Ishikawa (cell line): ENCODE results near the gene COG1.

ENCODE experiments used
- CEBPB ChIP-seq: IDR thresholded peaks from 2 replicates; pipeline ENCODE4 v1.6.1; 2012
- CREB1 ChIP-seq: IDR thresholded peaks from 2 replicates; pipeline ENCODE4 v1.6.1; 2012; ENCODE audit warnings: low read depth
- EGR1 ChIP-seq: IDR thresholded peaks from 2 replicates; pipeline ENCODE4 v1.6.1; 2012
- EP300 ChIP-seq: IDR thresholded peaks from 2 replicates; pipeline ENCODE4 v1.6.1; 2012; ENCODE audit warnings: borderline replicate concordance
- FOXM1 ChIP-seq: IDR thresholded peaks from 2 replicates; pipeline ENCODE4 v1.6.1; 2012; ENCODE audit warnings: low read depth, borderline replicate concordance
- MAX ChIP-seq: IDR thresholded peaks from 2 replicates; pipeline ENCODE4 v1.6.1; 2012
- NFIC ChIP-seq: IDR thresholded peaks from 2 replicates; pipeline ENCODE4 v1.6.1; 2012
- RAD21 ChIP-seq: IDR thresholded peaks from 2 replicates; pipeline ENCODE4 v1.6.1; 2012; ENCODE audit warnings: low read depth
- TAF1 ChIP-seq: IDR thresholded peaks from 2 replicates; pipeline ENCODE4 v1.6.1; 2012; ENCODE audit warnings: low read depth, mild to moderate bottlenecking
- TCF12 ChIP-seq: IDR thresholded peaks from 2 replicates; pipeline ENCODE4 v1.6.1; 2012; ENCODE audit warnings: low read depth
- TEAD4 ChIP-seq: IDR thresholded peaks from 2 replicates; pipeline ENCODE4 v1.6.1; 2012
- USF1 ChIP-seq: IDR thresholded peaks from 2 replicates; pipeline ENCODE4 v1.6.1; 2012
- YY1 ChIP-seq: IDR thresholded peaks from 2 replicates; pipeline ENCODE4 v1.6.1; 2012; ENCODE audit warnings: low read depth
- ZBTB7A ChIP-seq: IDR thresholded peaks from 2 replicates; pipeline ENCODE4 v1.6.1; 2012; ENCODE audit warnings: low read depth
- TF ChIP-seq, protein P1 (sequence below): IDR thresholded peaks from 2 replicates; pipeline ENCODE4 v1.6.1; 2012; ENCODE audit warnings: low read depth, mild to moderate bottlenecking

Gene COG1

GRCh38 chr17:73231841-73232586 is 39.2 kb downstream of the COG1 start:
- TF ChIP-seq CEBPB, result no peak
- TF ChIP-seq TCF12, result peak; percentile 66
- no peak for TF ChIP-seq TEAD4
- TF ChIP-seq CREB1, result no peak
- peak; percentile 22; the same call in 1 of the 2 replicates for TF ChIP-seq EGR1
- no peak; the same call in 1 of the 2 replicates for TF ChIP-seq MAX
- peak; percentile 61 for TF ChIP-seq YY1
- peak; percentile 66; the same call in 1 of the 2 replicates for TF ChIP-seq ZBTB7A
- TF ChIP-seq EP300, result no peak; the same call in 1 of the 2 replicates
- no peak for TF ChIP-seq RAD21
- TF ChIP-seq, protein P1, sequence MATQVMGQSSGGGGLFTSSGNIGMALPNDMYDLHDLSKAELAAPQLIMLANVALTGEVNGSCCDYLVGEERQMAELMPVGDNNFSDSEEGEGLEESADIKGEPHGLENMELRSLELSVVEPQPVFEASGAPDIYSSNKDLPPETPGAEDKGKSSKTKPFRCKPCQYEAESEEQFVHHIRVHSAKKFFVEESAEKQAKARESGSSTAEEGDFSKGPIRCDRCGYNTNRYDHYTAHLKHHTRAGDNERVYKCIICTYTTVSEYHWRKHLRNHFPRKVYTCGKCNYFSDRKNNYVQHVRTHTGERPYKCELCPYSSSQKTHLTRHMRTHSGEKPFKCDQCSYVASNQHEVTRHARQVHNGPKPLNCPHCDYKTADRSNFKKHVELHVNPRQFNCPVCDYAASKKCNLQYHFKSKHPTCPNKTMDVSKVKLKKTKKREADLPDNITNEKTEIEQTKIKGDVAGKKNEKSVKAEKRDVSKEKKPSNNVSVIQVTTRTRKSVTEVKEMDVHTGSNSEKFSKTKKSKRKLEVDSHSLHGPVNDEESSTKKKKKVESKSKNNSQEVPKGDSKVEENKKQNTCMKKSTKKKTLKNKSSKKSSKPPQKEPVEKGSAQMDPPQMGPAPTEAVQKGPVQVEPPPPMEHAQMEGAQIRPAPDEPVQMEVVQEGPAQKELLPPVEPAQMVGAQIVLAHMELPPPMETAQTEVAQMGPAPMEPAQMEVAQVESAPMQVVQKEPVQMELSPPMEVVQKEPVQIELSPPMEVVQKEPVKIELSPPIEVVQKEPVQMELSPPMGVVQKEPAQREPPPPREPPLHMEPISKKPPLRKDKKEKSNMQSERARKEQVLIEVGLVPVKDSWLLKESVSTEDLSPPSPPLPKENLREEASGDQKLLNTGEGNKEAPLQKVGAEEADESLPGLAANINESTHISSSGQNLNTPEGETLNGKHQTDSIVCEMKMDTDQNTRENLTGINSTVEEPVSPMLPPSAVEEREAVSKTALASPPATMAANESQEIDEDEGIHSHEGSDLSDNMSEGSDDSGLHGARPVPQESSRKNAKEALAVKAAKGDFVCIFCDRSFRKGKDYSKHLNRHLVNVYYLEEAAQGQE, result no peak
- peak; percentile 70 for TF ChIP-seq TAF1
- TF ChIP-seq NFIC, result no peak
- TF ChIP-seq USF1, result peak; percentile 4; the same call in 1 of the 2 replicates
- no peak for TF ChIP-seq FOXM1

GRCh38 chr17:73232587-73233373 is 39.9 kb downstream of the COG1 start:
- TF ChIP-seq MAX (peak; percentile 34; the same call in 1 of the 2 replicates), TEAD4 (no peak), TAF1 (peak; percentile 16; the same call in 1 of the 2 replicates), CREB1 (no peak), ZBTB7A (peak; percentile 100)

DNA sequence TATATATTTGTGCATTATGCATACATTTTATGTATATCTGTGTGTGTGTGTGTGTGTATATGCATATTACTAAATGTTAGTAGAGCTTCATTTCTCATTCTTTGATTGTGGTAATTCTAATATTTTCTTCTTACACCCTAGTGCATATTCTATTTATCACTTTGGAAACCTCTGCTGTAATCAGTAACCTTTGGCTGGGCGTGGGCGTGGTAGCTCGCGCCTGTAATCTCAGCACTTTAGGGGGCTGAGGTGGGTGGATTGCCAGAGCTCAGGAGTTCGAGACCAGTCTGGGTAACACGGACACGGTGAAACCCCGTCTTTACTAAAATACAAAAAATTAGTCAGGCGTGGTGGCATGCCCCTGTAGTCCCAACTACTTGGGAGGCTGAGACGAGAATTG is 41.9 kb downstream of the COG1 start:
- no peak for TF ChIP-seq FOXM1
- no peak for TF ChIP-seq YY1
- TF ChIP-seq EGR1, result no peak
- TF ChIP-seq, protein P1, result no peak
- no peak for TF ChIP-seq ZBTB7A
- TF ChIP-seq USF1, result no peak
- no peak for TF ChIP-seq NFIC
- no peak for TF ChIP-seq TCF12

DNA sequence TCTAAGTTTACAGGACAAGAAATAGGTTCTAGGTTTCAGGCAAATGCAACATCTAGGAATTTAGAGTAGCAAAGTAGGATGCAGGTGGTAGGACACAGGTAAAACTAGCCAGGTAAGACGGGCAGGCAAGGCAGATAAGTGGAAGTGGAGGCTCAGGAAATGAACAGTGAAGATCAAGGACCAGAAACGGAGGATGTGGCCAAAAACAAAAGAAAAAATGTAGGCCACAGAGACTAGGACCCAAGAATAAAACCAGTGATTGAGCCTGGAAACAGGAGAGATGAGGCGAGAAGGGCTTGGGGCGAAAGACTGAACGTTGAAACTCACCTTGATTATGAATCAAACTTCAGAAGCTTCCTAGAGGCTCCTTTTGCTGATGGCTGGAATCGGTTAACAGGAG is 44.9 kb downstream of the COG1 start:
- TF ChIP-seq EGR1 (no peak), RAD21 (no peak), MAX (no peak), TAF1 (no peak), TCF12 (no peak), CREB1 (no peak), TEAD4 (no peak), ZBTB7A (no peak), EP300 (no peak), CEBPB (no peak), NFIC (no peak), USF1 (no peak), FOXM1 (no peak), YY1 (no peak)
- TF ChIP-seq, protein P1, result no peak
